G401.6 (cell line): ENCODE results near the gene HSD11B1L.

Experiments used
- FAIRE-seq: peaks from 2 replicates; lab custom pipeline; 2012; peaks lifted over from hg19 to GRCh38; lab: Jason Lieb, UNC

Gene HSD11B1L

GRCh38 chr19:5667751-5668271 is 13.0 kb upstream of the HSD11B1L start:
- no peak for FAIRE-seq

- no peak for FAIRE-seq
Measured at GRCh38 chr19:5669212-5669611, 11.6 kb upstream of the HSD11B1L start.

DNA sequence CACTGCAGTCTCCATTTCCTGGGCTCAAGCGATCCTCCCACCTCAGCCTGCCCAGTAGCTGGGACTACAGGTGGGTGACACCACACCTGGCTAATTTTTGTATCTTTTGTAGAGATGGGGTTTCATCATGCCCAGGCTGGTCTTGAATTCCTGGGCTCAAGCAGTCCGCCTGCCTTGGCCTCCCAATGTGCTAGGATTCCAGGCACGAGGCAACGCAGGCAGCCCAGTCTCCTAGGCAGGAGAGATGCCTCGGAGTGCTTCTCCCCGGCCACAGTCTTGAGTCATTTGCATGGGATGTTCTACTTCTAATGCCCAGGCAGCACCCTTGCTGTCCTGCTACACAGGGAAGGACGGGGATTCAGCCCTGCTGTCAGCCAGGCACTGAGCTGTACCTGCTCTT is 9.2 kb upstream of the HSD11B1L start:
- no peak for FAIRE-seq

DNA sequence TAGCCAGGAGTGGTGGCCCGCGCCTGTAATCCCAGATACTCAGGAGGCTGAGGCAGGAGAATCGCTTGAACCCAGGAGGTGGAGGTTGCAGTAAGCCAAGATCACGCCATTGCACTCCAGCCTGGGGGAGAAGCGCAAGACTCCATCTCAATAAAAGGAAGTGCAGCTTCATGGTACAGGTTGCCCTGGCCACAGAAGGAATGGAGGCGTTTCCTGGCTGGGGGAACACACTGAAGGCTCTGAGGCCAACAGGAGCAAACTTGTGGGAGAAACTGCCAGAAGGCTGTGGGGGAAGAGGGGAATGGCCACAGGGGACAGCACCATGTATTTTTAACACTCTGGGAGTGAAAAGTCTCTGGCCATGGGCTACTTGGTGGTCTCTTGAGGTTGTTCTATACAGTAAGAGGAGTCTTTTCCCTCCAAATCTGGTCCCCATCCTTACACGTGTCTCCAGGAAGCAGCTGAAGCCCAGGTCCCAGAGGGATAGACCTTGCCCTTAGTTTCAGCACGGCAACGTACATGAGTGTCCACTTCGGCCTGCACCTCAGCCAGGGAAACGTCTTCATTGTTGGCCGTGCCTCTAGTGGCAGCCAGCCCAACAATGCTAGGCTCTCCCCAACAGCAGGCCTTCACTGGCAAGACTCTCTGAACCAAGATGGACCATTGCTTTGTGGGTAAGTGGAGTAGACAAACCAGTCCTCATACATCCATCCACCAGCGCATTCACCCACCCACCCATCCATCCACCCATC is 7.9 kb upstream of the HSD11B1L start:
- no peak for FAIRE-seq

DNA sequence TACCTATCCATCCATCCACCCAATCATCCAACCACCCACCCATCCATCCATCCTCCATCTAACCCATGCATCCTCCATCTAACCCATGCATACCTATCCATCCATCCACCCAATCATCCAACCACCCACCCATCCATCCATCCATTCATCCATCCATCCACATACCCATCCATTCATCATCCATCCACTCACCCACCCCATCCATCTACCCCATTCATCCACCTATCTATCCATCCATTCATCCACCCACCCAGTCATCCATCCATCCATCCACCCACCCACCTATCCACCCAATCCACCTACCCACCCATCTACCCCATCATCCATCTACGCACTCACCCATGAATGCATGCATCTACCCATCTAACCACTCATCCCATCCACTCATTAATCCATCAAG is 7.1 kb upstream of the HSD11B1L start:
- FAIRE-seq = no peak

DNA sequence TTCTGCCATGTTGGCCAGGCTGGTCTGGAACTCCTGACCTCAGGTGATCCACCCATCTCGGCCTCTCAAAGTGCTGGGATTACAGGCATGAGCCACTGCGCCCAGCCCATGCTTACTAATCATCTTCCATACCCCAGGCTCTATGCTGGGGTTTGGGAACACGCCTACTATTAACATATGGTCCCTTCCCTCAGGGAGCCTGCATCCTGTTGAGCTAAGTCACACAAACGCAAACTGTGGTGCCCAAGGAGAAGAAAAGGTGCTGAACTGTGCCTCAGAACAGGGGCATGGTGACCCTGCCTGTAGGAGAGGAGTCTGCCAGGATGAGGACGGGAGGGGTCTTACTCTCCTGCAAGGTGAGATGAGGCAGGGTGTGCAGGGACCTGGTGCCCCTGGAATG is 6.1 kb upstream of the HSD11B1L start:
- no peak for FAIRE-seq

- FAIRE-seq = no peak
Measured at GRCh38 chr19:5676105-5676771, 4.6 kb upstream of the HSD11B1L start.

DNA sequence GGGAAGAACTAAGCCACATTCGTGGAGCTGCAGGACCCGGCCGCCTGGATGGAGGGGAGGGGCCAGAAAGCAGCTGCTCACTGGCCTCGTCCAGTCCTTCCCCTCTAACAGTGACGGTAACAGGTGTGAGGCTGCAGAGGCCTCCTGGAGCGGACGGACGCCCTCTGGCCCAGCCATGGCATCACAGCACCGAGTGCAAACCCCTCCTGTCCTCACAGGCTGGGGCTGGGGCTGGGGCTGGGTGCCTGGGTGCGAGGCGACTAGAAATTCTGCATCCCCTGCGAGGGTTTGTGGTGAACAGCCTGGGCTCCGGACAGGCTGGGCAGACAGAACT is 4.1 kb upstream of the HSD11B1L start:
- no peak for FAIRE-seq

DNA sequence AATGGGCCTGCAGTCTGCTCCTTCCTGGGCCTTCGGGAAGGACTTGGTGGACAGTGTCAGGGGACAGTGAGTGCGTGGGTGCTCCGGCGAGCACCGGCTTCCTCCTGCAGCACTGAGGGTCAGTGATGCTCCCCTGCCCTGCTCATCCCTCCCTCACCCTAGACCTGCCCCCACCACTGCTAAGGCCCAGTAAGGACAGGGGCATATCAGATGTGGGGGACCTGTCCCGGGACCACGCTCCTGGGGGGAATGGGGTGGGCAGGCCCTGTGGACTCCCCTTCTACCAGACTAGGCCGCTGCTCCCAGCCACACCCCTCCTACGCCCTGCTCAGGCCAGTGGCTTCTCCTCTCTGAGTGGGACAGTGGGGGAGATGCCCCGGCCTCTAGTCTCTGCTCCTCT is 3.7 kb upstream of the HSD11B1L start:
- no peak for FAIRE-seq

DNA sequence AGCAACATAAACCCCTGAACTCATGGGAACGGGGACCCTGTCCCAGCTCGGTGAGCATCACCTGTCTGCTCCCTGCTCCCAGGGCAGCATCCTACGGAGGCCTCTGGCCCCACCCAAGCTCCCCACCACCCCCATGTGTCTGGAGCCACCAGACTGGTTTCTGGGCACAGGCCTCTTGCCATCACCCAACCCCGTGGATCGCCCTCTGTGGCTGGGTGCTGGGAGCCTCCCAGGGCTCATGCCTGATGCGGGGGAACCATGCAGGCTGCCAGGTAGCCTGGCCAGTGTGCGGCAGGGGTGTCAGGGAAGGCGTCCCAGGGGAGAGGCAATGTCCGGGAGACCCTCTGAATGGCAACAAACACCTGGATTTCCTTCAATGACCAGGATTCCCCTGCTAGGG is 3.2 kb upstream of the HSD11B1L start:
- FAIRE-seq = no peak

DNA sequence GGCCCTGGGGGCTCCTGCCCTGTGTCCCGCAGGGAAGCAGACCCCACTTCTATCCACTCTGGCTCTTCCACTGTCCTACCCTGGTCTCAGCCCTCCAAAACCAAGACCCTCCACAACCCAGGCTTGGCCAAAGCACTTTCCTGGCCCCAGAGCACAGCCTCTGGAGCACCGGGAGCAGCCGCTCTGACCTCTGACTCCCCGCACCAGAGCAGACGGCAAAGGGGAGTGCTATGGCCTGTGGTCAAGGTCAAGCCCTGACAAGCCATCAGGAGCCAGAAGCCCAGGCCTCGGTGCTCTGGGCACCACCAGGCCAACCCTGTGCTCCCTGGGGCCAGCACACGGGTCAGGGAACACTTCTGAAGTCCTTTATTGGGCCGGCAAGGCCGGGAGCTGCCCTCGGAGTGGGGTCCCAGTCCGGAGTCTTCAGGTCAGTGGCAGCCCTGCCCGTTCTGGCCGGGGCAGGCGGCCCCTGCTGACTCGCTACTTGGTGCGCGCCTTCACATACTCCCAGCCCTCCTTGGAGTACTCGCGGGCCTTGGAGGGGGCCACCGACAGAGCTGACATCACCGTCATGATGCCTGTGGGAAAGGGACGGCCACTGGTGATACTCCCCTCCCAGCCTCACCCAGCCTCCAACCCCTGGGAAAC is 2.6 kb upstream of the HSD11B1L start:
- FAIRE-seq = no peak

GRCh38 chr19:5679289-5680083 is 1.3 kb upstream of the HSD11B1L start:
- FAIRE-seq = no peak

DNA sequence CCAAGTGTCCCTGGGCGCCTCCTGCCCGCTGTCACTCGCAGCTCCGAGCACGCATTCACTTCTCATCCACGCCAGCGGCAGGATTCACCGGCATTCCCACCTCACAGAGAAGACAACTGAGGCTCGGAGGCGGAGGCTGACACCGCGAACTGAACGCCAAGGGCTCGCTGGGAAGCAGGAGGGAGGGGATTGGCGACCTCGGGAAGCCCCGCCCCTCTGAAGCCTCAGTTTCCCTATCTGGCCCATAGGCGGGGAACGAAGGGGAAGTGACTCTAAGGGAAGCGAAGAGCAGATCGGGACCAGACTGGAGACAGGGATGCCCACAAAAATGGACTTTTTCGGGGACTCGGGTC is 767 bp upstream of the HSD11B1L start:
- no peak for FAIRE-seq

DNA sequence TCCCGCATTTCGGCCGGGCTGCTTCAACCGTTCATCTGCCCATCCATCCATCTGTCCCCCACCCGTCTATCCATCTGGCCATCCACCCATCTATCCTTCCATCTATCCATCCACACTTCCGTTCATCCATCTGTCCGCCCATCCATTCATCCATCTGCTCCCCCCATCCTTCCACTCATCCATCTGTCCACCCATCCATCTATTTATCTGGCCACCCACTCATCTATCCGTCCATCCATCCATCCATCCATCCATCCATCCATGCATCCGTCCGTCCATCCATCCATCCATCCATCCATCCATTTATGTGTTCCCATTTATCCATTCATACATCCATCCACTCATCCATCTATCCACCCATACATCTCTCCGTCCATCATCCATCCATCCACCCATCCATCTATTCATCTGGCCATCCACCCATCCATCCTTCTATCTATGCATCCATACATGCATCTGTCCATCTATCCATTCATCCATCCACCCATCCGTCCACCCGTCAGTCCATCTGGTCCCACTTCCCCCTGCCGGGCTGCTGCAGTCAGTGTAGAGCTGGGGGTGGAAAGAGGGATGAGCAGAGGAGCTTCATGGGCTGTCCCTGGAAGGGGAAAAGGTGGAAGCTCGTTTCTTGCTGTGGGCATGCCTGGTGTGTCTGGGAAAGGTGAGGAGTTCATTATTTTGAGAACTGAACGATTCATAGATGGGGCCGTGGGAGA is 722 bp downstream of the HSD11B1L start:
- FAIRE-seq = no peak

DNA sequence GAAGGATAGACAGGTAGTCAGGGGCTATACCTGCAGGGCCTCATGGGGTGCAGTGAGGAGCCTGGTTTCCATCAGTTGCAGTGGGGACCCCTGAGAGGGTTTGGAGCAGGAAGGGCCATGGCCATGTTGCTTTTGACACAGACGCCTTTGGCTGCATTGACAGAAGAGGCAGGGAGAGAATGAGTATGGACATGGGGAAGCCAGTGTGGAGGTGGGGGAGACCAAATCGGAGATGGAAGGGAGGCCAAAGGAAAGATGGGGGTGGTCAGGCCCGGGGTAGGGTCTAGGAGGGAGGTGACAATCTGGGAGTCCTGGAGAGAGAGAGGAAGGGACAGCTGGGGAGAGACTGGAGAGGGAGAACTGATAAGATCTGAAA is 1.3 kb downstream of the HSD11B1L start:
- FAIRE-seq = no peak

- FAIRE-seq = no peak
Measured at GRCh38 chr19:5683177-5683886, 2.5 kb downstream of the HSD11B1L start.

DNA sequence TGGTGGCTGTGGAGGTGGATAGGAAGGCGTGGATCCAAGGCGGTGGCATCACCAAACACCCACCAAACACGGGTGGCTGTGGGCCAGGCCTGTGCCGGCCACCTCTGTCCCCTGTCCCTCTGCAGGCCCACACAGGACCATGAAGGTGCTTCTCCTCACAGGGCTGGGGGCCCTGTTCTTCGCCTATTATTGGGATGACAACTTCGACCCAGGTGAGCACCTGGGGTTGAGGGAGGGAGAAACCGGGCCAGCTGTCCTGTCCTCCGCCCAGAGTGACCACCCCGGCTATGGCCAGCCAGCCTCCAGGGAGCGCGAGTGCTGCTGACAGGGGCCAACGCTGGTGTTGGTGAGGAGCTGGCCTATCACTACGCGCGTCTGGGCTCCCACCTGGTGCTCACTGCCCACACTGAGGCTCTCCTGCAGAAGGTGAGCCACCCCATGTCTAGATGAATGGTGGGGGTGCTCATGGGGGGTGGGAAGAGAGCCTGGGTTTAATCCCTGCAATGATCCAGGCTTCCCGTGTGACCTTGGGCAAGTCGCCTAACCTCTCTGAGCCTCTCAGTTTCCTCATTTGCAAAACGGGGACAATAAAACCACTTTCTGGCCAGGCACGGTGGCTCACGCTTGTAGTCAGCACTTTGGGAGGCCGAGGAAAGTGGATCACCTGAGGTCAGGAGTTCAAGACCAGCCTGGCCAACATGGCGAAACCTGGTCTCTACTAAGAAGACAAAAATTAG is 4.0 kb downstream of the HSD11B1L start:
- FAIRE-seq = no peak

DNA sequence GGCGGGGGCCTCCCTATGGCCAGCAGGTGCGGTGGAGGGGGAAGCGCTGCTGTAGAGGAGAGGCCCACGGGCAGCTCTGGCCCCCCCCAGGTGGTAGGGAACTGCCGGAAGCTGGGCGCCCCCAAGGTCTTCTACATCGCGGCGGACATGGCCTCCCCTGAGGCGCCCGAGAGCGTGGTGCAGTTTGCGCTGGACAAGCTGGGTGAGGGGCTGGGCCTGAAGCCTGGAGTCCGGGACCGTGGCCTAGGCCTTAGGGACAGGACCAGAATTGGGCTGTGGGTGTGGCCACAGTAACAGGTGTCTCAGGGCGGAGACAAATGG is 5.5 kb downstream of the HSD11B1L start:
- no peak for FAIRE-seq

DNA sequence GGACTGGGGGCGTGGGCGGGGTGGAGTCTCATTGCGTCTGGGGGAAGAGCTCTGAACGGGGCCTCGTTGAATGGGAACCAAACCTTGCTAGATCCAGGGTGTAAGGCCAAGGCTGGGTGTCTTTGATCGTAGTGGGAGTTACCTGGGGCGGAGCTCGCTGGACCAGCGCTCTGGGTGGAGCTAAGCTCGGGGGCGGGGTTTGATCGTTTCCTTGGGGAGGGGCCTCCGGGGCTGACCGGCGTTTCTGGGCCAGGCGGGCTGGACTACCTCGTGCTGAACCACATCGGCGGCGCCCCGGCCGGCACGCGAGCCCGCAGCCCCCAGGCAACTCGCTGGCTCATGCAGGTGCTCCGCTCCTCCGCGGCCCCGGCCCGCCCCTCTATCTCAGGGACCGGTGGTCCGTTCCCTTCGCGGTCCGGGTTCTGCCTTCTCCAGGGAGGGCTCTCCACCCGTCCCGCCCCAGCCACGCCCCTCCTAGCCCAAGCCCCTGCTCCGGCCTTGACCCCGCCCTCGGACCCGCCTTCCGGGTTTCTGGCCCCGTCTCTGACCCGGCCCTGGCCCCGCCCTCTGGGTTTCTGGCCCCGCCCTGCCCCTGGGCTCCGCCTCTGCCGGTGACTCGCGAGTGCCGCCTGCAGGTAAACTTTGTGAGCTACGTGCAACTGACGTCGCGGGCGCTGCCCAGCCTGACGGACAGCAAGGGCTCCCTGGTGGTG is 6.0 kb downstream of the HSD11B1L start:
- peak; percentile 91 for FAIRE-seq
